GM21423 (cell line): ENCODE results near the gene GMPR.
"Not testable (repeated sequence)": the region's sequence is repeated elsewhere in the genome, so short reads cannot be mapped to it uniquely, and the experiment has no call there.

Experiments used
- ATAC-seq: cut with Tn5 transposase; IDR thresholded peaks from one replicate; pipeline ENCODE4 v1.9.1; 2021; ENCODE audit warnings: mild to moderate bottlenecking, moderate library complexity; ENCODE audit not compliant: unreplicated experiment

GMPR gene

GRCh38 chr6:16244869-16245451 is 6.6 kb downstream of the GMPR start:
- no peak for ATAC-seq

GRCh38 chr6:16248271-16248853 is 10.0 kb downstream of the GMPR start:
- ATAC-seq = no peak

GRCh38 chr6:16249971-16250370 is 11.6 kb downstream of the GMPR start:
- ATAC-seq = no peak

GRCh38 chr6:16251706-16252105 is 13.3 kb downstream of the GMPR start:
- no peak for ATAC-seq

GRCh38 chr6:16252686-16253299 is 14.4 kb downstream of the GMPR start:
- no peak for ATAC-seq

GRCh38 chr6:16253399-16254144 is 15.2 kb downstream of the GMPR start:
- no peak for ATAC-seq

- no peak for ATAC-seq
These were observed 16.1 kb downstream of the GMPR start for GRCh38 chr6:16254535-16254934.

GRCh38 chr6:16256781-16257180 is 18.4 kb downstream of the GMPR start:
- ATAC-seq = no peak

GRCh38 chr6:16257999-16258708 is 19.8 kb downstream of the GMPR start:
- ATAC-seq = no peak

GRCh38 chr6:16258709-16259075 is 20.3 kb downstream of the GMPR start:
- no peak for ATAC-seq

GRCh38 chr6:16259604-16260003 is 21.2 kb downstream of the GMPR start:
- ATAC-seq = not testable (repeated sequence)

- ATAC-seq = not testable (repeated sequence)
These were observed 22.2 kb downstream of the GMPR start for GRCh38 chr6:16260602-16261001.

- not testable (repeated sequence) for ATAC-seq
These were observed 24.4 kb downstream of the GMPR start for GRCh38 chr6:16262773-16263172.

- not testable (repeated sequence) for ATAC-seq
These were observed 25.2 kb downstream of the GMPR start for GRCh38 chr6:16263464-16264099.

GRCh38 chr6:16264785-16265184 is 26.4 kb downstream of the GMPR start:
- no peak for ATAC-seq

GRCh38 chr6:16265351-16266341 is 27.3 kb downstream of the GMPR start:
- no peak for ATAC-seq

- no peak for ATAC-seq
These were observed 29.3 kb downstream of the GMPR start for GRCh38 chr6:16267428-16268263.

- not testable (repeated sequence) for ATAC-seq
These were observed 31.2 kb downstream of the GMPR start for GRCh38 chr6:16269442-16270070.
